NCI-H1417 (cell line): ENCODE results near the gene HSPA12A.

Experiments
- DNase-seq, 3 experiments: peaks; one replicate each; lab custom pipeline; 2025; lab: John Stamatoyannopoulos, UW

The HSPA12A gene, protein sequence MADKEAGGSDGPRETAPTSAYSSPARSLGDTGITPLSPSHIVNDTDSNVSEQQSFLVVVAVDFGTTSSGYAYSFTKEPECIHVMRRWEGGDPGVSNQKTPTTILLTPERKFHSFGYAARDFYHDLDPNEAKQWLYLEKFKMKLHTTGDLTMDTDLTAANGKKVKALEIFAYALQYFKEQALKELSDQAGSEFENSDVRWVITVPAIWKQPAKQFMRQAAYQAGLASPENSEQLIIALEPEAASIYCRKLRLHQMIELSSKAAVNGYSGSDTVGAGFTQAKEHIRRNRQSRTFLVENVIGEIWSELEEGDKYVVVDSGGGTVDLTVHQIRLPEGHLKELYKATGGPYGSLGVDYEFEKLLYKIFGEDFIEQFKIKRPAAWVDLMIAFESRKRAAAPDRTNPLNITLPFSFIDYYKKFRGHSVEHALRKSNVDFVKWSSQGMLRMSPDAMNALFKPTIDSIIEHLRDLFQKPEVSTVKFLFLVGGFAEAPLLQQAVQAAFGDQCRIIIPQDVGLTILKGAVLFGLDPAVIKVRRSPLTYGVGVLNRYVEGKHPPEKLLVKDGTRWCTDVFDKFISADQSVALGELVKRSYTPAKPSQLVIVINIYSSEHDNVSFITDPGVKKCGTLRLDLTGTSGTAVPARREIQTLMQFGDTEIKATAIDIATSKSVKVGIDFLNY

DNA sequence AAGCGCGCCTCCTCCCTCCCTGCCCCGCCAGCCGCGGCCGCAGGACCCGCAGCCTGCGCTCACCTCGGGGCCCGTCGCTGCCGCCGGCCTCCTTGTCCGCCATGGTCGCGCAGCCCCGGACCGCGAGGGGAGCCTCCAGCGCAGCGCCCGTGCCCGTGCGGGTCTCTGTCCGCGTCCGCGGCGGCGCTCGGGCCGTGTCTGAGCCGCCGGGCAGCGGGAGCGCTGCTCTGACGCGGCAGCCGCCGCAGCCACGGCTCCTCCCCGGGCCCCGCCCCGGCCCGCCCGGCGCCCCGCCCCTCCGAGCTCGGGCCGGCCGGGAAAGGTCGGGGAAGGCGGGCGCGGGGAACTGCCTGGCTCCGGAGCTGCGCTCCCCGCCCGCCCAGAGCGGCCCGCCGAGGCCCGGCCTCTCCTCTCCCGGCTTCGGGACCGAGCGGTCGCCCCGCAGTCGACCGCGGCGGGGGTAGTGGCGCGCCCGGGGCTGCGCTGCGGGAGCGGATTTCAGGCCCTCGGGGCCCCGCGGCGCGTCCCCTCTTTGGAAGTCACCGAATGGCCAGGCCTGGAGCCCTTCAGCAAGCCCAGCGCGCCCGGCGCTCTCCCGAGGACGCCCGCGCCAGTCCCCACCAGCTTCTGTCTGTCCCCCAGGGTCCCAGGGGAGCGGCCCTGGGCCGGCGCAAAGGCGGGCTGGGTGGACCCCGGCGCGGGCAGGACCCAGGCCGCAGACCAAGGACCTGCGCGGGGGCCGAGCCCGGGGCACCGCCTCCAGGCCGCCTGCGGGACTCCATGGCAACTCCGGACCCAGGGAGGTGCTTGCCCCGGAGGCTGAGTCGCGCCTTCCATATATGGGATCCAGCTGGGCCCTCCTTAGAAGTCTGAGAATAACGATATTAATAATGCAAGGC, at the start of gene HSPA12A:
HSPA12A (minus strand) TSS at position 200 of the 899 bp plus-strand sequence; CDS start at position 103, 97 bp downstream.
- DNase-seq, result peak; percentile 29 to 74 (median 66)

DNA sequence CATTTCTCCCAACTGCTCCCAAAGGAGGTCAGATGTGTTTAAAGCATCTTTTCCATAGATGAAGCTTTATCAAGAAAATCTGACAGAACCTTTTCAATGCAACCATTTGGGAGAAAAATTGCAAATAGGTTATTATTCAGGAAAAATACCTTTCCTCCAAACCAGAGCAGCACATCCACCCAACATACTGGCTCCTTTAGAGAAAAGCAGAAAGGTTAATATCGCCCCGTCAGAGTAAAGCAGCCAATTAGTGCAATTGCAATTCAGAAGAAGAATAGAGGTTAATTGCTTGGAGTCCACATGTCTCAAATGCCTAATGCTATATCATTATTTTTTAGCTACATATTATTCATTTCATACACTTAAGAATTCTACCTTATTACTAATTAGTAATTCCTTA, 48.9 kb upstream of the HSPA12A start:
- DNase-seq, result no peak

DNA sequence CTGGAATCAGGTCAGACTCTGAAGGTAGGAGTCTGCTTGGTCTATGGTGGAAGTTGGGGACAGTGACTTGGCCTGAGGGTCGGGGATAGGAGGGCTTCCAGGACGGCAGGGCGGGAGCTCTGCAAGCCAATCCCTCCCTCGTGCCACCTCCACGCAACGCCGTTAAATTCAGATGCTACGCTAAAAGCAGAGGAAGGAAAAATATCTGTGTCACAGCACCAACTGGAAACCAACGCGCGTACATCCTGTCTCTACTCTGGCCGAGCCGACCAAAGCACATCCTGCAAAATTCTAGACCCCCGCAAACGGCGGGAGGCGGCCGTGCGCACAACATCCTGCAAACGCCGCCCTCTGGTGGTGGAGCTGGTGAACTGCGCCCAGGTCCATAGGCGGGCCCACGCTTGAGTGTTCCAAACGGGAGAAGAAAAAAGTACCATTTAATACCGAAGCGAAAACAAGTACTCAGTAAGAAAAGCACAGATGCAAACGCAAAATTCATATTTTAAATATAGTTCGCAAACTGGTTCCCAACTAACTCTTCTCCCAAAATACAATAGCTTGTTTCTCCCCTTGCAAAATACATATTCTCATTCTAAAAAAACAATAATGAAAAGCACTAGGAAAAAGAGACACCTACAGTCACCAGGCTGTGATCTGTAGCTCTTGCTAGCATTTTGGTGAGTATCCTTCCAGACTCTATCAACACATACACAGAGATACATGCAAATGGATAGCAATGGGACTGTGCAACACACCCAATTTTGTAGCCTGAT, 45.7 kb upstream of the HSPA12A start:
- DNase-seq, result peak; percentile 37 to 68 (median 49)

DNA sequence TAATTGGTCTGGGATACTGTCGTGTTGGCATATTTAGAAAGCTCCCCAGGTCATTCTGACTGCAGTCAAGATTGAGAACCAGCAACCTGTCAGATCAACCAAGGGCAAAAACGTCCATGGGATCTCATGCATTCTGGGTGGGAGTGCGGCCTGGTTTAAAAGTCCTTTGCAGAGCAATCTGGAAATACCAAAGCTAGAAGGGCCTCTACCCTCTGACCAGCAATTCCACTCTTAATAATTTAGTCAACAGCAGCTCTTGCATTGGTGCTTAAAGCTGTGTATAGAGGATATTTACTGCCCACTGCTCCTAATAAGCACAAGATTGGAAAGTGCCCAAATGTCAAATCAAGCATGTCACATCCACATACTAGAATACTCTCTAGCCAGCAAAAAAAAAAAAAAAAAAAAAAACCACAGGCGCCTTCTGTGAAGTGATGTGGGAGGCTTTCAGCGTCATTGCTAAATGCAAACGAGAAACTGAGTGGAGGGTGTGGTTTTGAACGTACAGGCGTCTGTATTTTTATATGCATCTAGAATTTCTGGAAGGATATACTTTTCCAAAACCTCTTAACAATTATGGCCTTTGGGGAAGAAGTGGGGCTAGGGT, 44.8 kb upstream of the HSPA12A start:
- DNase-seq, result no peak

DNA sequence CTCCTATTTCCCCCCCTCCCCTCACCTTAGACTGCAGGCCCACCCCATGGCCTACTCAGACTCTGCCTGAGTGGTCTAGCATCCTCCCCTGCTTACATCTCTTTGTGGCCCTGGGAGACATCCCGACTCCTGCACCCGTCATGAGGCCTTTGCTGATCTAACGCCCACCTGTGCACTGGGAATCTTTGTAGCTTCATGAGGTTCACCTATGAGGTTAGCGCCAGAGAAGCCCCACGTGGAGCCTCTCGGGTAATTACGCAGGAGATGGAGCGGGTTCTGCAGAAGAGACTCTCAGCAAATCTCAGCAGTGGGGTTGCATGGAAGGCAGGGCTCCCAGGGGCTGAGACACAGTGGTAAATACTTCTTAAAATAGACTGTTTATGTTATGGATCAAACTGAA, 43.5 kb upstream of the HSPA12A start:
- no peak for DNase-seq

DNA sequence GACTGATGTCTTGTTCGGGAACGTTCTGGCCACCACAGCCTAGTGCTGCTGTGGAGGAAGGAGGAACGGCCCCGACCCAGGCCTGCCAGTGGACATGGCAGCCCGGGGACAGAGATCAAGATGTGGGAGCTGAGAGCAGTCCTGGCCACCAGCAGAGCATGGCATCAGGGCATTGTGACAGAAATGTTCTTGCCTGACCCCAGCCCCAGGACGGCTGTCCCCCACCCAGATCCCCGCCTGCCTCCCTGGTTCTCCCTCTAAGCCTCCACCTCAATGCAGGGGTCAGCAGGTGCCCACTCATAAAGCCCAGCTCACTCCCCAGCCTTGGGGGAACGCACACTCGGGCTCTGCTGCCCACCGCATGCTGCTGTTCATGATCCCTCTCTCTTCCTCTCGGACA, 42.9 kb upstream of the HSPA12A start:
- no peak for DNase-seq

DNA sequence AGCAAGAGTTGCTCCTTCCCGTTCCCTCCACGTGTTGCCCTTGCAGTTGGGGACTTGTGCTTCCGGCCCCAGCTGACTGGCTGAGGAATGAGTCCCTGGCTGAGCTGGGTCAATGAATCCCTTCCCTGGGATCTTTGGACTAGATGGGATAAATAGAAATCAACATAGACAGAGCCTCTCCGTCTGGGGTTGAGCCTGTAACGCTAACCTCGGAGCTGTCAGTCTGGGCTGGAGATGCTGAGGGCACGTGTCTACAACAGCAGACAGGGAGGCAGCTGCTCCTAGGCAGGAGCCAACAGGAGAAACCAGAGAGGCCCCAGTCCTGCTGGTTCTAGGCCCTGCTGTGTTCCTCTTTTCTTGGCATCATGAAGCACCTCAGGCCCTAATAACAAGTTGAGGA, 42.3 kb upstream of the HSPA12A start:
- DNase-seq, result no peak

DNA sequence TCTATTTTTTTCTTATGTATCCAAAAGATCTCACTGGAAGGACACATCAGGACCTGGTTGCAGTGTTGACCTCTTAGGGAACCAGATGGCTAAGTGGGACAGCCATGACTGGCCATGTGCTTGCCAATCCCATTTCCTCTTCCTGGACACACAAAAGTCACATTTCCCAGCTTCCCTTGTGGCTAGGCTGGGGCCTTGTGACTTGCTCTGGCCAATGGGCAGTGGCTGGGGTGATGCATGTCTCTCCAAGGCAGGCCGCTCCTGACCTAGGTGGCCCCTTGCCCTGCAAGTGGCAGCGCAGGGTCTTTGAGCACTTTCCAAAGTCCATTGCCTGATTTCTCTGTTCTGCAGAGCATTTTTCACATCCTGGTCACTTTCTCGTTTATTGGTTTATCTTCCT, 41.7 kb upstream of the HSPA12A start:
- no peak for DNase-seq

DNA sequence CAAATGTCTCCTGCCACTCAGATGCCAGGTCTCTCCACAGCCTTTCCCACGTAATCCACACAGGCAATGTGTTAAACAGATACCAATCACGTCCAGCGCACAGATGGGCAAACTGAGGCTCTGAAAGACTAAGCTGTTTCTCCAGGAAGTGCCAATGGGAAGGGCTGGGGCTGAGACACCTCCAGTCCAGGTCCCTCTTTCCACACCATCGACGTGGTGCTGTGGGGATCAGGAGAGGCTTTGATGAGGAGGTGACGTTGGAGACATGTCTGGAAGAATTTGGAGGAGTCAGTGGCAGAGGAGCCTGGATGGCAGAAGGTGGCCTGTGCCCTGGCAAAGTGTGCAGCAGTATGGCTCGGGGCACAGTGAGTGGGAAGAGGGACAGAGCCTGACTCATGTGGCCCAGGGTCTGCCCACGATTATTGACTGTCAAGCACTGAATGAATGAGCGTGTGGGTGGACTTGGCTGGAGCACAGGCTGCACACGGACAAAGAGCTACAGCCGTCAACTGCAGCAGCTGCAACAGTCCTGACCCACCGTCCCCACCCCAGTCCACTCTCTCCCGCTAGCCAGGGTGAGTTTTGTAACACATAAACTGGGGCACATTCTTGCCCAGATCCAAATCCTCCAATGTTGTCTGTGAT, 40.8 kb upstream of the HSPA12A start:
- DNase-seq, result no peak

DNA sequence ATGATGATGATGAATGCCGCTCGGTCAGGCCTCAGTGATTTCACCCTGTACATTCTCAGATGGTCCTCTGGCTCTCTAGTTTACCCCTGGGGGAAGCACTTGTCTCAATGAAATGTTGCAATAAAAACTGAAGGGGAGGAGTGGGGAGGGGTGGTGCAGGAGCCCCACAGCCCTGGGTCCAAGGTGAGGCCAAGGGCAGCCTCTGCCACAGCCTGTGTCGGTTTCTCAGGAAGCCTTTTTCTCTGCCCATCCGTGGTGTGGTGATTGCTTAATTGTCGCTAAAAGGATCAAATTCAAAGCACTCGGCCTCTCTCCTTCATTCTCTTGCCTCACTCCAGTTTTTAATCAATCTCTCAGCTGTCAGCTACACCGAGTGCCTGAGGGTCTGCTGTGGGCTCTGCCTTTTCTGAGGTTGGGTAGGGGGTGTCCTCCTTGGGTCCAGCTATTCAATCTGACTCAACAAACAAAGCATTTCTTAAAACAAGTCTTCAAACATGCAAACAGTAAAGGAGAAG, 39.1 kb upstream of the HSPA12A start:
- no peak for DNase-seq

DNA sequence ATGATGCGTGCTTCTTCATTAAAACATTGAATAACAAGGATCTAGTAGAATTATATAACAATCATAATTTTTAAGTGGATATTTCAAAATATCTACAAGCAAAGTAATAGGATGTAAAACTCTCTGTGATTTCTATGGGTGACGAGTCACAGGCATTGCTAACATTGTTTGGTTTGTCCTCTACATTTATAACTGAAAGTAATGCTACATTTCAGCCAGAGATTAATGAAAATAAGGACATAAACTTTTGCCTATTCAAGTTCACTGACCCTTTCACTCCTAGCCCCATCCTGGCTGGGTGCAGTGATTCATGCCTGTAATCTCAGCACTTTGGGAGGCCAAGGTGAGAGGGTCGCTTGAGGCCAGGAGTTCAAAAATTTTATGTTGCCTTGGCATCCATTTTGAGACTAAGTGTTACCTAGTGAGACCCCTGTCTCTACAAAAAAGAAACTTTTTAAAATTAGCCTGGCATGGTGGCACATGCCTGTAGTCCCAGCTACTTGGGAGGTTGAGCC, 38.4 kb upstream of the HSPA12A start:
- DNase-seq, result no peak

DNA sequence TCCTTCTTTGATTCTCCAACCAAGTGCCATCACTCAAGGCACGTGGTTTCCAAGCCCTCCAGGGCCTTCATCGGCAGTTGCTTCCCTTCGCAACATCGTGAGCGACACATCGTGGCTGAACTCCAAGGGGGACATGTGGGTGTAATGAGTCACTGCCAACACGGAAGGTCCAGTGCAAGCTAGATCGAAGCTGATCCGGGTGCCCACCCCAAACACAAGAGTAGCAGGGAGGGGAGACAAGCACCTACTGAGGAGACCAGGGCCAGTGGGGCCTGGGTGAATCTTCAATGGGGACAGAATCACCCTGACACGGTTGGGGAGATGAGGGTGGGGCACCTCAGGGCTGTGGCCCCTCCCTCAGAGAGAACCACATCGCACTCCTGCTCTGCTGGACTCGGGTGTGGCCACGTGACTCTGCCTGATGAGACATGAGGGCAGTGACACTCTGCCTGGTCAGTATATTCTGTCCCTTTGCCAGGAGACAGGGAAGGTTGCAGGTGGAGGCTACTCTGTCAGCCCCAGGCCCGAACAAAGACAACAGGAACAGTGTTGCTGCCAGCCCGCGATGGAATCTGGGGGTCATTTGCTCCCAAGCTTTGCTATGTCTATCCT, 36.8 kb upstream of the HSPA12A start:
- DNase-seq, result no peak

DNA sequence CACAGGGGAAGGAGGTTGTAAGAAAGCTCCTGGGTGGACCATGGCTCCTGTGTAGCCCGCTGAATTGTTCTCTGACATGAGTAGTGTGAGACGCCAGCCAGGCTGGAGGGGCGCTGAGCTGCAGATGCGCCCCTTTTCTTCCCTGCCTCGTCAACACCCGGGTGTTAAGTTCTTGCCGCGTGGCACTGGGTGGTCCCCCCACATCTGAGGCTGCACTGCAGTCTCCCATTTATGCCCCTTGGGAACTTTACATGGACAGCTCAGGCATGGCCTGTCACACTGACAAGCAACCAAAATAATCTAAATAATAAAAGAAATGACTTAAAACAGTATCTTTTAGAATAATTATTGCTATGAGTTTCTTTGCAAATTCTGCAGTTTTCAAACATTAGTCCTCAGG, 34.6 kb upstream of the HSPA12A start:
- DNase-seq, result no peak

DNA sequence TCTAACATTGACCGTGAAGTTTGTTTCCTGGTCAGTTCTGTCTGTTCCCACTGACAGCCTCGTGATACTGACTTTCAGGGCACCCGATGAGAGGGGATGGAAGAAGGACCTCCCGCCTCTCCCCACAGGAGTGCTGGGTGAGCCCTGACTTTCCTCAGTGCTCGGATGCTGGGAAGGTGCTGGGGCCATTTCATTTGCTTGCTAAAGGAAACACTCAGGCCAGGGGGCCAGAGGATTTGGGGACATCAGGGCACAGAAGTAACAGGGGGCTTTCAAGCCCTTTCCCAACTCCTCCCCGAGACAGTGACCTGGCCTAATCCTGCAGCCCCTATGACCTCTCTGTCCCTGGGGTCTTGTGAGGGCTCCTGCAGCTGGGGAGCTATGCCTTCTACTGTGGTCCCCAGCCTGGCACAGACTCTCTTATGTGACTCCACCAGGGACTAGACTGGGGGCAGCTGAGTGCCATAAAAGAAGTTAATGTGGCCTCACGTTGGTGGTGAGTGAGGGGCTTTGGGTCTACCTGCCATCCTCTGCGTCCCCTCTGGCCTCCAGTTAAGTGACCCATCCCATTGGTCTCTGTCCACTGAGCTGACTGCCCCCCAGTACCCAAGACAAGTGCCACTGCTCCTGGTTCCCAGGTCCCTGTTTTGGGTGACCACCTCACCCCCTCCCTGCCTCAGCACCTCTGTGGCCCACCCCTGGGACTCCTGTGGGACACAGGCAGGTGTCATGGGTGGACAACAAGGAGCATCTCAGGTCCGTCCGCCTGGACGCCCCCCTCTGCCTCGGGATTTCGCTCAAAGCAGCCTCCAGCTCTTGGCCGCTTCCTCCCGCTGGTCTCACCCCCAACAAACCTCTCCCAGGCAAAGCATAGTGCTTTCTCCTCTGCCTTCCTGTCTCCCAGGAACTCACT, 33.4 kb upstream of the HSPA12A start:
- no peak for DNase-seq

DNA sequence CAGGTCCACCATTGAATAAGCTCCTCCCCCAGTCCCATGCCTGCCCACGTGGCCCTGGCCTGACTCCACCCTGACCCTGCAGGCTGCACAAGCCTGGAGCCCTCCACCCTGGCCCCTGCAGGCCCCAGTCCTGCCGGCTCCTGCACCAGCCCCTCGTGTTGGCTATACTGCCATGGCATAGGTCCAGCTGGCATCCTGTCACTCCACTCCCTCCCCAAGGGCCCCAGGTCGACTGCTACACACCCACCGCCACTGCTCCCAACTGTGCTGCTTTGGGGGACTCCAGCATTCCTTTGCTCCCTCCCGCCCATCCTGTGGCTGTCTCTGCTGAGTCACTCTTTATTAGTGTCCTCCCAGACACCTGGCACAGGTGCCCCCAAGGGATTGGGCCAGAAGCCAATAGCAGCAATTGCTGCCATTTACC, 32.4 kb upstream of the HSPA12A start:
- DNase-seq, result no peak

DNA sequence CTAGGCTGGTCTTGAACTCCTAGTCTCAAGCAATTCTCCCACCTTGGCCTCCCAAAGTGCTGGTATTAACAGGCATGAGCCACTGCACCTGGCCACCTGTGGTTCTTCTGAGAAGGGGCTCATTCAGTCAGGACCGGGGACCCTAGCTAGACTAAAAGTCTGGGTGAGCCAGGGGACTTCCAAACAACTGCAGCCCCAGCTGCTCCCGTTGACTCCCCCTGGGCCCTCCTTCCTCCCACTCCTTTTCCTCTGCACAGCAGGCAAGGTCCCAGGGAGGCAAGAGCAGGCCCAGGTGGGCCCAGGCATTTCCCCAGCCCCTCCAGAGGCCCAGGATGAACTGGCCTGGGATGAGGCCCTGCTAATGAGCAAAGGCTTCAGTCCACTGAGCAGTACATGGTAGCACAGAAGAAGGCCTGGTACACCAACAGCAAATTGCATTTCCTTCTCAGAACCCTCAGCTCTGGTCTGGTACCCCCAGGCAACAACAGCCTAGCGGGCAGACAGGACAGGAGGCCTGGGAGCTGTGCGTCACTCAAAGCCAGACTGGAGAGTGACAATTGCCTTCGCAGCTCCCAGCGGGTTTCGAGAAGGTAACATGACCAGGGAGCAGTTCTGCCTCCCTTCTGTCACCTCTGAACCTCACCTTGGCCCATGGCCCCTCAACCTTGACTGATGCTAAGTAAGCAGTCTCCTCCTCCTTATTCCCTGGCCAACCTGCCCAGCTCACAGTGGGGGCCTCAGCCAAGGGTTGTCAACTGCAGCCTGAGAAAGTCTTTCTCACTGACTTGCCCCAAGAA, 30.7 kb upstream of the HSPA12A start:
- no peak for DNase-seq

DNA sequence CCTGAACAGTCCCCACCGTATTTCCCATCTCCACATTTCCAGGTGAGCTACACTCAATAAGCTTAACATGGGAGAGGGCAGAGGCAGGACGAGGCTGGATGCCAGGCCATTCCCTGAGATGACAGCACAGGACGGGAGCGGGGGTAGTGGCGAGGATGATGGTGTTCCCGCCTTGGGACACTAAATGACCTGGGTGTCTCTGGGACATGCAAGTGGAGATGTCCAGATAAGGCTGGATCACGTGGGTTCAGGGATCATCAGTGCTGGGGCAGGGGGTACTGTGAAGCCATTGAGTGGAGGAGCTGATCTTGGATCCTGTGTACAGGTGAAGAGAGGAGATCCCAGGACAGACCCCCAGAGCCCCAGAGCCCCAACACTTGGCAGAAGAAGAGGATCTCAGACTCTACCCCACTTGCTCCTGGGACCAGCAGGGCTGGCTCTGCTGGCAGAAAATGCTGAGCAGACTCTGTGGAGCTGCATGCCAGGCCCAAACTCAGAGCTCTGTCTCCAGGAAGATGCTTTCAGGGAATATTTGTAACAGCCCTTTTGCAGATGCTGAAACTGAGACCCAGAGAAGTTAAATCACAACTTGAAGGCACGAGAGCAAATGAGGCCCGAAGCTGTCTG, 29.7 kb upstream of the HSPA12A start:
- no peak for DNase-seq
